GM21619 (cell line): ENCODE results near the gene PRPF40A.
A peak's percentile ranks its signal among the peaks of the same experiment; 100 is the strongest.
"Not testable (repeated sequence)": the region's sequence is repeated elsewhere in the genome, so short reads cannot be mapped to it uniquely, and the experiment has no call there.

Source experiments
- ATAC-seq: cut with Tn5 transposase; IDR thresholded peaks from one replicate; pipeline ENCODE4 v1.9.1; 2021; ENCODE audit not compliant: unreplicated experiment

Gene PRPF40A

GRCh38 chr2:152717228-152718075 is at the start of gene PRPF40A:
Gene PRPF40A, minus strand, starts transcription at chr2:152717461. Its CDS starts 22 bp downstream, at chr2:152717439.
- peak; percentile 68 for ATAC-seq

DNA sequence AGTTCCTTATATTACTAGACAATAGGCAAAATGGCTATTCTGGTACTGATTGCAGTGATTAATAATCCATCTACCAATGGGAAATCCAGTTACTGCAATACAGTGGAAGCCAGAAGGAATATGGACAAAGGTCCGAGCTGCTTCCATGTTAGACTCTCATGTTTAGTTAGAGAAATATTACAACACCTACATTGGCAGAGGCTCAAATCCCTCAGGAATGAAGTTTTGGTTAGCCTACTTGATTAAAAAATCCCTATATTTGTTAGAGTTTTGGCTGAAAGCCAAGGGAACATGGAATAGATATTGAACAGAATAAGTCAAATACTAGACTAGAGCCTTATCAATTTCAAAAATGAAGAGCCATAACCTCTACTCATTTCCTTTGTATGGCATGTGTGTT is 49.7 kb upstream of the PRPF40A start:
- ATAC-seq: no peak

GRCh38 chr2:152763651-152764050 is 46.4 kb upstream of the PRPF40A start:
- no peak for ATAC-seq

GRCh38 chr2:152763208-152763607 is 45.9 kb upstream of the PRPF40A start:
- ATAC-seq: not testable (repeated sequence)

- ATAC-seq: no peak
These were observed 44.9 kb upstream of the PRPF40A start for GRCh38 chr2:152762202-152762601.

DNA sequence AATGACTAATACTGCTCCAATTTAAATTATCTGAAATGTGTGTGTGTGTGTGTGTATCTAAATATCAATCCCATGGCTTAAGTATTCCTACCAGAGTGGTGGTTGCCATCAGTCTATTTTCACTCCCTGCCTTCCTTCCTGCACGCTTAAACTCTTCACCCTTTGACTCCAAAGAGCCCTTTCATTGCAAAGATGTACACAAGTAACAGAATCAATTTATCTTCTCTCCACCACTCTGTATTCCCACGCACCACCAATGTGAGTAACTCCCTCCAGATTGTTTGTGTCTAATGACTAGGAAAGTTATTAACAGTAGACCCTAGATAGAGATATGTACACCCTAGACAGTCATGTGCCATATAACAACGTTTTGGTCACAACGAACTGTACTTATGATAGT is 44.0 kb upstream of the PRPF40A start:
- no peak for ATAC-seq

DNA sequence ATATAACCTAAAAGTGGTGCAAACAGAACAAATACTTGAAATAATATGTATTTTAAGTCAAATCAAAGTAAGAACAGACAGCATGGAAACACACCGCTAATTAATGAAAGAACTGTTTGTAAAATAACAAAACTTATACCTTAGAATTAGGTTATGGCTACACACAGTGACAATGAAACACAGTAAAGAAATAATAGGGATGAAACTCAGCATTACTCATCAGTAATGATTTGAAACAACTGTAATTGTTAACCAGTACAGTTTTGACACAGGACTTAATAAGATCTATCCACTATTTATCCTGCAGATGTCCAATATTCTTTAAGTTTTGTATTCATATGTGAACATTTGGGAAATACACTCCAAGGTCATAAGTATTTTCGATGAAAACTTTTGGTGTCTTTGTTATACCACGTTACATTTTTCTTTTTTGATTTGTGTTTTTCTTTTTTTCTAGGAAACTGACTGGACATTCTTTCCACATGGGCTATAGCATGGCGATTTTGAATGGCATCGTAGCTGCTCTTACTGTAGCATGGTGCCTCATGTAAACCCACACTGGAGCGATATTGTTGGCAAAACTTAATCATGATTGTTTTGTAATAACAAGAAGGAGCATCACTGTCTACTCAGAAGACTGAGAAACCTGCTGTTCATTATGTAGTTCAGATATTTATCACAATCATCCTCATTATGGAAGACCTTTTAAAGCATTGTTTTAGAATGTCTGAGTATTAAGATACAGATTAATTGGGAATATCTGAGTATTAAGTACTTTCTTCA is 42.2 kb upstream of the PRPF40A start:
- no peak for ATAC-seq

DNA sequence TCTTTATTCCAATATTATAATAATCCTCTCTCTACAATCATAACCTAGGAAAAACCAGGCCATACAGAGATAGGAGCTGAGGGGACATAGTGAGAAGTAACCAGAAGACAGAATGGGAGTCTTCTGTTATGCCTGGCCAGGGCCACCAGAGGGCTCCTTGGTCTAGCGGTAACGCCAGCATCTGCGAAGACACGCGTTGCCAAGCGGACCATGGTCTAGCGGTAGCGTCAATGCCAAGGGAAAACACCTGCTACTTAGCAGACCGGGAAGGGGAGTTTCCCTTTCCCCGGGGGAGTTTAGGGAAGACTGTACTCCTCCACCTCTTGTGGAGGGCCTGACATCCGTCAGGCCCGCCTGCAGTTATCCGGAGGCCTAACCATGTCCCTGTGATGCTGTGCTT is 37.8 kb upstream of the PRPF40A start:
- no peak for ATAC-seq

- not testable (repeated sequence) for ATAC-seq
These were observed 30.5 kb upstream of the PRPF40A start for GRCh38 chr2:152747751-152748150.

GRCh38 chr2:152743002-152743401 is 25.7 kb upstream of the PRPF40A start:
- peak; percentile 55 for ATAC-seq

DNA sequence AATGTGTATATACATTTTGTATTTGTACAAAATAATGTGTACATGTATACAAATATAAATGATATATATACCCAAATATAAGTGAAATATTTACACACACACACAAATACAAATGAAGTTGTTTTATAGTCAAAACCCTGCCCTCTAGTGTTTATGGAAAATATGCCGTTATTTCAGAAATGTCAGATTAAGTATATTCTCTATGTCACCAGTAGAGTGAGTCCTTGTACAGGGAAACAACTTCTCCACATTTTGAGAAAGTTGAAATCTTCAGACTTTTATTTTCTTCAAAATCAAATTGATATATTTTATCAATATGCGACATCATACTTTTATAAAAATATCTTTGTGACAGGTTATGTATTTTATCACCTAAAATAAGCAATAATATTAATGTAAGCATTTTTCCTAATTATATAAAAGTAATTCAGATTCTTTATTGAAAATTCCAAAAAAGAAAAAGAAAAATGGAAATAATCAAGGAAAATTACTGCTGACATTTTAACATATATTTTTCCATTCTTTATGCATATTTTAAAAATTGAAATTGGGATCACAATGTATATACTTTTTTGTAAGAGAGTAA is 23.6 kb upstream of the PRPF40A start:
- peak; percentile 86 for ATAC-seq

- not testable (repeated sequence) for ATAC-seq
These were observed 22.4 kb upstream of the PRPF40A start for GRCh38 chr2:152739705-152740104.

GRCh38 chr2:152738438-152738837 is 21.2 kb upstream of the PRPF40A start:
- ATAC-seq: no peak

DNA sequence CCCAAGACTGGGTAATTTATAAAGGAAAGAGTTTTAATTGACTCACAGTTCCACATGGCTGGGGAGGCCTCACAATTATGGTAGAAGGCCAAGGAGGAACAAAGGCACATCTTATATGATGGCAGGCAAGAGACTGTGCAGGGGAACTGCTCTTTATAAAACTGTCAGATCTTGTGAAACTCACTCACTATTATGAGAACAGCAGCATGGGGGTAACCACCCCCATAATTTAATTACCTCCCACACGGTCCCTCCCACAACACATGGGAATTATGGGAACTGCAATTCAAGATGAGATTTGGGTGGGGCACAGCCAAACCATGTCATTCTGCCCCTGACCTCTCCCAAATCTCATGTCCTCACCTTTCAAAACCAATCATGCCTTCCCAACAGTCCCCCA is 20.2 kb upstream of the PRPF40A start:
- not testable (repeated sequence) for ATAC-seq

DNA sequence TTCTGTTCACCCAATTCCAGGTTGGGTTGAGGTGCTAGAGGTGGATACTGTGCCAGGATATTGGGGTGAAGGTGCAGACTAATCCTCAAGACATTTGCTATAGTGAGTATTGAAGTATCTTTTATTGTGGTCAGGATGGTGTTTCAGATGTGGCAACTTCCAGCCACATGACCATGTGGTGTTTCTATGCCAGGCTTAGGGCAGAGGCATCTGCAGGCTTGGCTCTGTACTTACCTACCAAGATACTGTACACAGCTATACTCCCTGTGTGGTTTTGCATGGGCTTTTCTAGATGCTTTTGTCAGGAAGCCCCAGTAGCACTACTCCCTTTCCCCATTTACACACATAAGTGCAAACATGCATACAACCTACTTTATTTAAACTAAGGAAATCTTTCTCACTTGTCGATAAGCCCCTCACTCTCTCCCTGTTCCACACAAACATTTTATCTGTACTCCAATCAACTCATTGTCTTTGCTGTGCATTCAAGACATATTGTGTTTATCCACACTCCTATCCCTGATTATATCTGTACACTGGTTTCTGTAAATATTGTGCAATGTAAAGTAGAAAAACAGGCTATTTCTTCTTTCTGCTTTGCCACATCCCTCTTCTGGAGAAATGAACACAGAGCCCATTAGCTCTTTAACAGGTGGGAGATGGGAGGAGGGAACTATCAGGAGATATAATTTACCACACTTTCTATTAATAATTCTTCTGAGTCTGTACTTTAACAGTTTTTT is 13.5 kb upstream of the PRPF40A start:
- peak; percentile 85 for ATAC-seq

DNA sequence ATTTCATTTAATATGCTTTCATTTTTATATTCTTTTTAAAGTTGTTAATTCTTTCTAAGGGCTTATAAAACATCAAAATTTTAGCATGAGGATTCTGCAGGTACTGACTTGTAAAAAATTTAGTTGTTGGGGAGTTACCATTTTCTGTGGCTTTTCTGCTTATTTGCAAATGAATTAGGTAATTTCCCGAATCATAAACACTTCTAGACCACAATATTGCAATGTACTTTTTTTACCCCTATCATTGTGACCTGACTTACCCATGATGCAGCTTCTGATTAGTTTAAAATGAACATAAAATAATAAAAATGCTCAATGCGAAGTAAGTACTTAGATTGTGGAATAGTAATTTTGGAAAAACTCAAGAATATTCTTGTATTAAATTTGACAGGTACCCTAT is 12.6 kb upstream of the PRPF40A start:
- peak; percentile 41 for ATAC-seq

GRCh38 chr2:152723918-152724317 is 6.7 kb upstream of the PRPF40A start:
- no peak for ATAC-seq

GRCh38 chr2:152722639-152723038 is 5.4 kb upstream of the PRPF40A start:
- ATAC-seq: not testable (repeated sequence)

- no peak for ATAC-seq
These were observed 3.5 kb upstream of the PRPF40A start for GRCh38 chr2:152720794-152721193.

DNA sequence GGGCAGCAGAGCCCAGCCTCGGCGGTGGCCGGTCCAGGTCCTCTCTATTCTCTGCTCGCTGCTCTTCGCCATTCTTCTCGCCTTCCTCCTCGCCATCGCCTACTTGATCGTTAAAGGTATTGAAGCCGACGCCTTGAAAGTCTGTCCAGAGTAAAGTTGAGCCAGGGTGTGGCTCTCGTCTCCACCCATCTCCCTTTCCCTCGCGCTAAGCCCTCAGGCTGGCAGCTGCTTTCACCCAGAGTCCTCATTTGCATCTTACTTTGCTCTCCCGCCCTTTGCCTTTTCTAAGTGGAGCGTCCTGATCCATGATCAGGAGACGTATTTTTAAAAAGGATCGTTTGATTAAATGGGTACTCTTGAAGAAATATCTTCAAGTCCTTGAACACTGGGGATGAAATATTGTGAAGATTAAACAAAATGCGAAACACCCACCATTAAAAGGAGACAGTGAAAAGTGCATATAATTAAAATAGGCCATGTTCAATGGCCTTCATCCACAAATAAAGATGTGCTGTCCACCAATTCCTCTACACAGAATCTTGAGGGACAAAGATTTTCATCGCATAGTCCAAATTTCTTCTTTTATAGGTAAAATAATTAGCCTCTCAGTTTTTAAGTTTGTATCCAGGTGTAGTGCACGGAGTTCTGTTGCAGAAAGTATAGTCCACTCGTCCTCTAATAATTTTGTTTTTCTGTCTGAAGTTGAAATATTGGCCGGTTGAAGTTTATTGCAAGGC is 1.8 kb upstream of the PRPF40A start:
- ATAC-seq: peak; percentile 22
